Measurements from ENCODE around the gene CFAP20. TPM values are rescaled to one million over a fixed set of nuclear protein-coding genes. Genes with fewer than 3 reads are reported as not detected.

The CFAP20 gene
- total RNA-seq, 1 donor from 2014 or later = 41.4 TPM

DNA sequence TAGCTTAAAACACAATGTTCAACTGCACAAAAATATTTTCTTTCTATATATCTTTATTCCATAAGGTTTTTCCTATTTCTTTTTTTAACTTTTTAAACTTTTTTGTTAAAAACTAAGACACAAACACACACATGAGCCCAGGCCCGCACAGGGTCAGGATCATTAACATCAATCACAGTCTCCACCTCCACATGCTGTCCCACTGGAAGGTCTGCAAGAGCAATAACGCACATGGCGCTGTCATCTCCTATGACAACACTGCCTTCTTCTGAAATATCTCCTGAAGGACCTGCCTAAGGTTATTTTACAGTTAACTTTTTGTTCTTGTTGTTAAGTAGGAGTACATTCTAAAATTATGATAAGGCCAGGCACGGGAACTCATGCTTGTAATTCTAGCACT lies 4.1 kb downstream of the CFAP20 start:
- TF ChIP-seq, protein P1, sequence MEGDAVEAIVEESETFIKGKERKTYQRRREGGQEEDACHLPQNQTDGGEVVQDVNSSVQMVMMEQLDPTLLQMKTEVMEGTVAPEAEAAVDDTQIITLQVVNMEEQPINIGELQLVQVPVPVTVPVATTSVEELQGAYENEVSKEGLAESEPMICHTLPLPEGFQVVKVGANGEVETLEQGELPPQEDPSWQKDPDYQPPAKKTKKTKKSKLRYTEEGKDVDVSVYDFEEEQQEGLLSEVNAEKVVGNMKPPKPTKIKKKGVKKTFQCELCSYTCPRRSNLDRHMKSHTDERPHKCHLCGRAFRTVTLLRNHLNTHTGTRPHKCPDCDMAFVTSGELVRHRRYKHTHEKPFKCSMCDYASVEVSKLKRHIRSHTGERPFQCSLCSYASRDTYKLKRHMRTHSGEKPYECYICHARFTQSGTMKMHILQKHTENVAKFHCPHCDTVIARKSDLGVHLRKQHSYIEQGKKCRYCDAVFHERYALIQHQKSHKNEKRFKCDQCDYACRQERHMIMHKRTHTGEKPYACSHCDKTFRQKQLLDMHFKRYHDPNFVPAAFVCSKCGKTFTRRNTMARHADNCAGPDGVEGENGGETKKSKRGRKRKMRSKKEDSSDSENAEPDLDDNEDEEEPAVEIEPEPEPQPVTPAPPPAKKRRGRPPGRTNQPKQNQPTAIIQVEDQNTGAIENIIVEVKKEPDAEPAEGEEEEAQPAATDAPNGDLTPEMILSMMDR (IDR thresholded peaks at IDR 0.05; ENCODE audit: unreplicated experiment) = no peak
- no peak for DNase-seq (ENCODE audit: low spot score in 2 of 2, unreplicated experiment in 2 of 2)
- Mint-ChIP-seq H3K27me3 (ENCODE audit: low read depth) (no peaks in the 10 kb centered on the region), H3K9me3 (peaks cover 6% of the 10 kb centered on the region), H3K36me3 (peaks cover 4% of the 10 kb centered on the region), H3K4me3 (no peak overlapping the region), H3K4me1 (peaks cover 59% of the 10 kb centered on the region), H3K27ac (no peak overlapping the region)

DNA sequence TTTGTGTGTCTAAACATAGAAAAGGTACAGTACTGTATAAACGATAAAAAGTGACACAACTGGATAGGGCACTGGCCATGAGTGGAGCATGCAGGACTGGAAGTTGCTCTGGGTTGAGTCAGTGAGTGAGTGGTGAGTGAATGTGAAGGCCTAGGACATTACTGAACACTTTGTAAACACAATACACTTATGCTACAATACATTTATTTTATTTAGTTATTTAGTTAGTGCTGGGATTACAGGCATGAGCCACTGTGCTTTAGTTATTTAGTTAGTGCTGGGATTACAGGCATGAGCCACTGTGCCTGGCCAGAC lies 4.6 kb downstream of the CFAP20 start:
- Mint-ChIP-seq H3K27me3 (ENCODE audit: low read depth) (no peaks in the 10 kb centered on the region), H3K4me1 (peaks cover 61% of the 10 kb centered on the region), H3K4me3 (no peak overlapping the region), H3K27ac (no peak overlapping the region), H3K9me3 (peaks cover 3% of the 10 kb centered on the region), H3K36me3 (peaks cover 2% of the 10 kb centered on the region)
- no peak for DNase-seq (ENCODE audit: low spot score in 2 of 2, unreplicated experiment in 2 of 2)
- TF ChIP-seq, protein P1 (IDR thresholded peaks at IDR 0.05; ENCODE audit: unreplicated experiment) = no peak

DNA sequence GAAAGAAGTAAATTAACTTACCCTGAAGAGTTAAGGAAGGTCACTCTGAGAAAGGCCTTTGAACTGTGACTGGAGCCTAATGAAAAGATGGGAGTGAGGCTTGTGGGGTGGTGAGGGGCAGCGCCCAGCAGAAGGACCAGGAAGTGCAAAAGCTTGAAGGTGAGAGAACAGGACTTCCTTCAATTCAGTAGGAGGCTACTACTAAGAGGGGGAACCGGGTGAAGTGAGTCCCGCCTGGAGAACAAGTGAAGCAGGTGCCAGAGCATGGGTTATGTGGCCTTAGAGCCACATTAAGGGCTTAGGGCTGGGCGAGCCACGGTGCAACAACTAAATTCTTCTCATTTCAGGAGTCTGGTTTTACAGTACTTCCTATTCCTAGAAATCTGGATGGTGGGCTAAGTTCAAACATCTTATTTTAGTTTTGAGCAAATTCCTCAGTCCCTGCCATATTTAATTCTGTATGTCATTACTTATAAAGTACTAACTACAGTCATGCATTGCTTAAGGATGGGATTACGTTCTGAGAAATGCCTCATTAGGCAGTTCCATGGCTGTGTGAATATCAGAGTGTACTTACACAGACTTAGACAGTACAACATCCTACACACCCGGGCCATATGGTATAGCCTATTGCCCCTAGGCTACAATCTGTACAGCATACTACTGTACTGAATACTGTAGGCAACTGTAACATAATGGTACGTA lies 5.1 kb downstream of the CFAP20 start:
- no peaks in the 10 kb centered on the region for H3K9me3 Mint-ChIP-seq
- H3K27ac Mint-ChIP-seq = peak overlapping the region; percentile 70
- H3K4me1 Mint-ChIP-seq = peaks cover 65% of the 10 kb centered on the region
- DNase-seq (ENCODE audit: low spot score in 2 of 2, unreplicated experiment in 2 of 2) = no peak
- no peaks in the 10 kb centered on the region for H3K27me3 Mint-ChIP-seq (ENCODE audit: low read depth)
- TF ChIP-seq, protein P1 (IDR thresholded peaks at IDR 0.05; ENCODE audit: unreplicated experiment) = no peak
- no peak overlapping the region for H3K4me3 Mint-ChIP-seq
- H3K36me3 Mint-ChIP-seq = no peaks in the 10 kb centered on the region

DNA sequence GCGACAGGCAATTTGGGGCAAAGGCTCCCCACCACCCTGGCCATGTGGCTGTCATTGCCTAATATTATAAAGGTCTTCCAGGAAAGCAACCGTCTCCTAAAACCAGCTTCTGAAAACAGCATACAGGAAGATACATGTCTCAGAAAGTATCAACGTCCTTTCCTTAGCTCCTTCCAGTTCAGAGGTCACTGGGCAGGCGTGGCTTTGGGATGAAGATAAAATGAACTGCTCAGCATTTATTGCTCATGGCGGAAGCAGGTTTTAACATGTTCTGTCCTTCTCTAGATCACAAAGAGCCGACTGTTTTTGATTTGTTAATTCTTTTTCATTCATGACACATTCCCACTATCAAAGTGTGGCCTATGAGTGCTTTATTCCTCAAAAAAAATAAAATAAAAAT lies 8.0 kb downstream of the CFAP20 start:
- H3K27ac Mint-ChIP-seq = peak overlapping the region; percentile 2
- H3K36me3 Mint-ChIP-seq = peaks cover 4% of the 10 kb centered on the region
- no peaks in the 10 kb centered on the region for H3K9me3 Mint-ChIP-seq
- H3K4me1 Mint-ChIP-seq = peaks cover 41% of the 10 kb centered on the region
- no peak overlapping the region for H3K4me3 Mint-ChIP-seq
- TF ChIP-seq, protein P1 (IDR thresholded peaks at IDR 0.05; ENCODE audit: unreplicated experiment) = no peak
- no peak for DNase-seq (ENCODE audit: low spot score in 2 of 2, unreplicated experiment in 2 of 2)
- H3K27me3 Mint-ChIP-seq (ENCODE audit: low read depth) = no peaks in the 10 kb centered on the region

DNA sequence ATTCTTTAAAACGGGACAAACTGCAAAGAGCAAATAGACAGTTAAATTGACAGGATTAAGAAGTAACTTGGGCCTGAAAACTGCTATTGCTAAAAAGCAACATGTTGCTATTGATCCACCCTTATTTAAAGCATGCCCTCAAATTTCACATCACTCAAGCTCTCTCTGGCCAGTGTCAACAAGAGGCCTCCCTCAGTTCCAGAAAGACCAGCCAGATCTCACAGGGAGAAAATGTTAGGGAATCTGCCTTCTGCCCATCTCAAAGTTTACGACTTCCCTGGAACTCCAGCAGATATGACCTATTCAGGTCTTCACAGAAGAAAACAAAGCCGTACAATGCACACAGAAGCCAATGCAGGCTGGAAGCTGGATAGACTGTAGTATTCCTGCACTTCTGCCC lies 8.9 kb downstream of the CFAP20 start:
- Mint-ChIP-seq H3K4me1 (peaks cover 37% of the 10 kb centered on the region), H3K9me3 (no peaks in the 10 kb centered on the region), H3K4me3 (no peak overlapping the region), H3K27ac (peak overlapping the region; percentile 81), H3K36me3 (peaks cover 13% of the 10 kb centered on the region), H3K27me3 (ENCODE audit: low read depth) (no peaks in the 10 kb centered on the region)
- DNase-seq (ENCODE audit: low spot score in 2 of 2, unreplicated experiment in 2 of 2) = no peak
- TF ChIP-seq, protein P1 (IDR thresholded peaks at IDR 0.05; ENCODE audit: unreplicated experiment) = no peak

DNA sequence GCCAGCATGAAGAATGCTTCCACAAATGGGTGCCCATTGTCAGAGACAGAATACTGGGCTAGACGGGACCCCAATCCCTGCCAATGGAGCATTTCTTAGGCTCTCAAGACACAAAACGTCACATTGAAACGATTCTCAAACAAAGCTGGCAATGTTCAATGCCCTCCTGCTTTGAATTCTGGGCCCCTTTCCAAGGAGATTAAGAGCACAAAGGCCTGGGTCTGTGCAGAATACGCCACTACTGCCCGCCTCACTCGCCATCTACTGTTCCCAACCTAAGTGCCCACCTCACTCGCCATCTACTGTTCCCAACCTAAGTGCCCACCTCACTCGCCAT lies 9.7 kb downstream of the CFAP20 start:
- H3K9me3 Mint-ChIP-seq = no peaks in the 10 kb centered on the region
- TF ChIP-seq, protein P1 (IDR thresholded peaks at IDR 0.05; ENCODE audit: unreplicated experiment) = no peak
- peaks cover 20% of the 10 kb centered on the region for H3K36me3 Mint-ChIP-seq
- no peaks in the 10 kb centered on the region for H3K27me3 Mint-ChIP-seq (ENCODE audit: low read depth)
- no peak for DNase-seq (ENCODE audit: low spot score in 2 of 2, unreplicated experiment in 2 of 2)
- no peak overlapping the region for H3K27ac Mint-ChIP-seq
- no peak overlapping the region for H3K4me3 Mint-ChIP-seq
- H3K4me1 Mint-ChIP-seq = peaks cover 33% of the 10 kb centered on the region

Measured in mesothelial cell of epicardium (in vitro differentiated cells).